ENCODE results near the gene KAZN.

The KAZN gene

DNA sequence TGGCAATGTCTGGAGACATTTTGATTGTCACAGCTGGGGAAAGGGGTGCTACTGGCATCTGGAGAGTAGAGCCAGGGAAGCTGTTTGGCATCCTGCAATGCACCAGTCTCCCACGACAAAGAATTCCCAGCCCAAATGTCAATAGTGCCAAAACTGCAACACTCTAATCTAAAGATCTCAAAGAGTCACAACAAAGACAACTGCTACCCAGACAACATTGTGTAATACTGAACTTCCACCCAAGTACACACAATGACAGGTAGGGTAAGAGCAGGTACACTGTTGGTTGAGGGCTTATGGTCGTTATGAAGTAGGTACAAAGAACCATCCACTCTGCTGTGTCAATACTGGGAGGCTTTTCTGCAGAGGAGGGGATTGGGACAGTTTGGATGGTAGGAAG, 546.8 kb downstream of the KAZN start:
- ATAC-seq, result no peak
- TF ChIP-seq ZNF70 (CRISPR knock-in tag; IDR thresholded peaks at IDR 0.05) (no peak), OSR1 (CRISPR knock-in tag; IDR thresholded peaks at IDR 0.05) (no peak), TCF4 (CRISPR knock-in tag; IDR thresholded peaks at IDR 0.05; ENCODE audit: borderline replicate concordance) (no peak), ZNF565 (CRISPR knock-in tag; conservative IDR thresholded peaks at IDR 0.05; ENCODE audit: low read depth) (no peak), BACH2 (CRISPR knock-in tag; IDR thresholded peaks at IDR 0.05; ENCODE audit: borderline replicate concordance) (no peak), CSDC2 (CRISPR knock-in tag; IDR thresholded peaks at IDR 0.05) (no peak)
- TF ChIP-seq, protein P1, sequence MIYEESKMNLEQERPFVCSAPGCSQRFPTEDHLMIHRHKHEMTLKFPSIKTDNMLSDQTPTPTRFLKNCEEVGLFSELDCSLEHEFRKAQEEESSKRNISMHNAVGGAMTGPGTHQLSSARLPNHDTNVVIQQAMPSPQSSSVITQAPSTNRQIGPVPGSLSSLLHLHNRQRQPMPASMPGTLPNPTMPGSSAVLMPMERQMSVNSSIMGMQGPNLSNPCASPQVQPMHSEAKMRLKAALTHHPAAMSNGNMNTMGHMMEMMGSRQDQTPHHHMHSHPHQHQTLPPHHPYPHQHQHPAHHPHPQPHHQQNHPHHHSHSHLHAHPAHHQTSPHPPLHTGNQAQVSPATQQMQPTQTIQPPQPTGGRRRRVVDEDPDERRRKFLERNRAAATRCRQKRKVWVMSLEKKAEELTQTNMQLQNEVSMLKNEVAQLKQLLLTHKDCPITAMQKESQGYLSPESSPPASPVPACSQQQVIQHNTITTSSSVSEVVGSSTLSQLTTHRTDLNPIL (CRISPR knock-in tag; IDR thresholded peaks at IDR 0.05; ENCODE audit: low read depth), result no peak
- TF ChIP-seq, protein P2, sequence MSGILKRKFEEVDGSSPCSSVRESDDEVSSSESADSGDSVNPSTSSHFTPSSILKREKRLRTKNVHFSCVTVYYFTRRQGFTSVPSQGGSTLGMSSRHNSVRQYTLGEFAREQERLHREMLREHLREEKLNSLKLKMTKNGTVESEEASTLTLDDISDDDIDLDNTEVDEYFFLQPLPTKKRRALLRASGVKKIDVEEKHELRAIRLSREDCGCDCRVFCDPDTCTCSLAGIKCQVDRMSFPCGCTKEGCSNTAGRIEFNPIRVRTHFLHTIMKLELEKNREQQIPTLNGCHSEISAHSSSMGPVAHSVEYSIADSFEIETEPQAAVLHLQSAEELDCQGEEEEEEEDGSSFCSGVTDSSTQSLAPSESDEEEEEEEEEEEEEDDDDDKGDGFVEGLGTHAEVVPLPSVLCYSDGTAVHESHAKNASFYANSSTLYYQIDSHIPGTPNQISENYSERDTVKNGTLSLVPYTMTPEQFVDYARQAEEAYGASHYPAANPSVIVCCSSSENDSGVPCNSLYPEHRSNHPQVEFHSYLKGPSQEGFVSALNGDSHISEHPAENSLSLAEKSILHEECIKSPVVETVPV (CRISPR knock-in tag; IDR thresholded peaks at IDR 0.05), result no peak
- TF ChIP-seq, protein P3, sequence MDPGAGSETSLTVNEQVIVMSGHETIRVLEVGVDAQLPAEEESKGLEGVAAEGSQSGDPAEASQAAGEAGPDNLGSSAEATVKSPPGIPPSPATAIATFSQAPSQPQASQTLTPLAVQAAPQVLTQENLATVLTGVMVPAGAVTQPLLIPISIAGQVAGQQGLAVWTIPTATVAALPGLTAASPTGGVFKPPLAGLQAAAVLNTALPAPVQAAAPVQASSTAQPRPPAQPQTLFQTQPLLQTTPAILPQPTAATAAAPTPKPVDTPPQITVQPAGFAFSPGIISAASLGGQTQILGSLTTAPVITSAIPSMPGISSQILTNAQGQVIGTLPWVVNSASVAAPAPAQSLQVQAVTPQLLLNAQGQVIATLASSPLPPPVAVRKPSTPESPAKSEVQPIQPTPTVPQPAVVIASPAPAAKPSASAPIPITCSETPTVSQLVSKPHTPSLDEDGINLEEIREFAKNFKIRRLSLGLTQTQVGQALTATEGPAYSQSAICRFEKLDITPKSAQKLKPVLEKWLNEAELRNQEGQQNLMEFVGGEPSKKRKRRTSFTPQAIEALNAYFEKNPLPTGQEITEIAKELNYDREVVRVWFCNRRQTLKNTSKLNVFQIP (CRISPR knock-in tag; IDR thresholded peaks at IDR 0.05; ENCODE audit: borderline replicate concordance, low read depth), result no peak

DNA sequence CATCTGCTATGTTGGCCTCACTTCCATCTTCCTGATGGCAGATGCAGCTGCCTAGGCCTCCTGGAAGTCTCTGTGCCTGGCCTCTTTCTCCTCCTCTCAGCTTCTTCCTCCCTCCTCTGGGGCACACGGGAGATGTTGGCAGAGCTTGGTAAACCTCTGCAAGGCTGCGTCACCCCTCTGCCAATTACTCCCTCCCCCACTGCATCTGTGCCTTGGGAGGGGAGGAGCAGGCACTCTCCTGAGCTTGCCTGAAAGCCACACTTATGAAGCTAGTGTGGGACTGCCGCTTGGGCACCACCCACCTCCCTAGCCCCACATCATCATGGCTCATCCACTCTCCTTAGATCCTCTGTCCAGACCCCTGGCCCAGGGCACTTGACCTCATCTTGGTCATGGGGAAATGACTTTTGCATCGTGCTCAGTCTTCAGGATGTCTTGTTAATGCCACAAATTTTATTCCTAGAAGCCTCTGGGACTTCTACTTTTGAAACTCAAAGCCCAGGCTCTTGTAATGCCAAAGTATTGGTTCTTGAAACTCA, 547.7 kb downstream of the KAZN start:
- ATAC-seq, result no peak
- TF ChIP-seq ARNTL (CRISPR knock-in tag; IDR thresholded peaks at IDR 0.05; ENCODE audit: borderline replicate concordance, low read depth), result no peak
- TF ChIP-seq, protein P4, sequence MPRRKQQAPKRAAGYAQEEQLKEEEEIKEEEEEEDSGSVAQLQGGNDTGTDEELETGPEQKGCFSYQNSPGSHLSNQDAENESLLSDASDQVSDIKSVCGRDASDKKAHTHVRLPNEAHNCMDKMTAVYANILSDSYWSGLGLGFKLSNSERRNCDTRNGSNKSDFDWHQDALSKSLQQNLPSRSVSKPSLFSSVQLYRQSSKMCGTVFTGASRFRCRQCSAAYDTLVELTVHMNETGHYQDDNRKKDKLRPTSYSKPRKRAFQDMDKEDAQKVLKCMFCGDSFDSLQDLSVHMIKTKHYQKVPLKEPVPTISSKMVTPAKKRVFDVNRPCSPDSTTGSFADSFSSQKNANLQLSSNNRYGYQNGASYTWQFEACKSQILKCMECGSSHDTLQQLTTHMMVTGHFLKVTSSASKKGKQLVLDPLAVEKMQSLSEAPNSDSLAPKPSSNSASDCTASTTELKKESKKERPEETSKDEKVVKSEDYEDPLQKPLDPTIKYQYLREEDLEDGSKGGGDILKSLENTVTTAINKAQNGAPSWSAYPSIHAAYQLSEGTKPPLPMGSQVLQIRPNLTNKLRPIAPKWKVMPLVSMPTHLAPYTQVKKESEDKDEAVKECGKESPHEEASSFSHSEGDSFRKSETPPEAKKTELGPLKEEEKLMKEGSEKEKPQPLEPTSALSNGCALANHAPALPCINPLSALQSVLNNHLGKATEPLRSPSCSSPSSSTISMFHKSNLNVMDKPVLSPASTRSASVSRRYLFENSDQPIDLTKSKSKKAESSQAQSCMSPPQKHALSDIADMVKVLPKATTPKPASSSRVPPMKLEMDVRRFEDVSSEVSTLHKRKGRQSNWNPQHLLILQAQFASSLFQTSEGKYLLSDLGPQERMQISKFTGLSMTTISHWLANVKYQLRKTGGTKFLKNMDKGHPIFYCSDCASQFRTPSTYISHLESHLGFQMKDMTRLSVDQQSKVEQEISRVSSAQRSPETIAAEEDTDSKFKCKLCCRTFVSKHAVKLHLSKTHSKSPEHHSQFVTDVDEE (CRISPR knock-in tag; IDR thresholded peaks at IDR 0.05), result no peak
- no peak for TF ChIP-seq ZNF70 (CRISPR knock-in tag; IDR thresholded peaks at IDR 0.05)
- TF ChIP-seq ESRRG (CRISPR knock-in tag; IDR thresholded peaks at IDR 0.05), result no peak
- no peak for TF ChIP-seq ZFP30 (CRISPR knock-in tag; IDR thresholded peaks at IDR 0.05)

DNA sequence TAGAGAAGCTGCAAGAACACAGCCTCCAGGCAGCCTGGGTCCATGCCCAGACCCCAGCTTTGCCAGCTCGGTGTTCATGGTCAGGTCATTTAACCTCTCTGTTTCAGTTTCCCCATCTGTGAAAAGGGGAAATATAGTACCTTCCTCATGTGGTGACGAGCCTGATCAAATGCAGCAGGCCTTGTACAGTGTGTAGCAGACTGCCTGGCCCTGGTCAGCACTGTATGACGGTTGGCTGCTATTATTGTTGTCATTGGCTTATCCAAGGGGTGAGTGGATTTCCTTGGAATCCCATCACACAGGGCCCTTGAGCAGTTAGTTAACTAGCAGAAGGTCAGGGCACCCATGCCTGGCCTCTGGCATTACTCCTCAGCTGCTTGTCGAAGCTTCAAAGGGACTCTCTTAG, 548.5 kb downstream of the KAZN start:
- no peak for ATAC-seq
- no peak for TF ChIP-seq TOX (CRISPR knock-in tag; IDR thresholded peaks at IDR 0.05; ENCODE audit: borderline replicate concordance)
- no peak for TF ChIP-seq TCF4 (CRISPR knock-in tag; IDR thresholded peaks at IDR 0.05; ENCODE audit: borderline replicate concordance)
- TF ChIP-seq, protein P3 (CRISPR knock-in tag; IDR thresholded peaks at IDR 0.05; ENCODE audit: borderline replicate concordance, low read depth), result no peak
- no peak for TF ChIP-seq CSDC2 (CRISPR knock-in tag; IDR thresholded peaks at IDR 0.05)
- TF ChIP-seq SNAI2 (CRISPR knock-in tag; IDR thresholded peaks at IDR 0.05), result no peak
- no peak for TF ChIP-seq ARNTL (CRISPR knock-in tag; IDR thresholded peaks at IDR 0.05; ENCODE audit: borderline replicate concordance, low read depth)
- TF ChIP-seq, protein P4 (CRISPR knock-in tag; IDR thresholded peaks at IDR 0.05), result no peak
- TF ChIP-seq ZFP30 (CRISPR knock-in tag; IDR thresholded peaks at IDR 0.05), result no peak
- TF ChIP-seq, protein P5, sequence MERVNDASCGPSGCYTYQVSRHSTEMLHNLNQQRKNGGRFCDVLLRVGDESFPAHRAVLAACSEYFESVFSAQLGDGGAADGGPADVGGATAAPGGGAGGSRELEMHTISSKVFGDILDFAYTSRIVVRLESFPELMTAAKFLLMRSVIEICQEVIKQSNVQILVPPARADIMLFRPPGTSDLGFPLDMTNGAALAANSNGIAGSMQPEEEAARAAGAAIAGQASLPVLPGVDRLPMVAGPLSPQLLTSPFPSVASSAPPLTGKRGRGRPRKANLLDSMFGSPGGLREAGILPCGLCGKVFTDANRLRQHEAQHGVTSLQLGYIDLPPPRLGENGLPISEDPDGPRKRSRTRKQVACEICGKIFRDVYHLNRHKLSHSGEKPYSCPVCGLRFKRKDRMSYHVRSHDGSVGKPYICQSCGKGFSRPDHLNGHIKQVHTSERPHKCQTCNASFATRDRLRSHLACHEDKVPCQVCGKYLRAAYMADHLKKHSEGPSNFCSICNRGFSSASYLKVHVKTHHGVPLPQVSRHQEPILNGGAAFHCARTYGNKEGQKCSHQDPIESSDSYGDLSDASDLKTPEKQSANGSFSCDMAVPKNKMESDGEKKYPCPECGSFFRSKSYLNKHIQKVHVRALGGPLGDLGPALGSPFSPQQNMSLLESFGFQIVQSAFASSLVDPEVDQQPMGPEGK (CRISPR knock-in tag; IDR thresholded peaks at IDR 0.05; ENCODE audit: borderline replicate concordance), result no peak
- no peak for TF ChIP-seq GLIS3 (CRISPR knock-in tag; IDR thresholded peaks at IDR 0.05)
- no peak for TF ChIP-seq ZC3H10 (CRISPR knock-in tag; IDR thresholded peaks at IDR 0.05)
- TF ChIP-seq, protein P2 (CRISPR knock-in tag; IDR thresholded peaks at IDR 0.05), result no peak
- TF ChIP-seq BACH2 (CRISPR knock-in tag; IDR thresholded peaks at IDR 0.05; ENCODE audit: borderline replicate concordance), result no peak
- no peak for TF ChIP-seq ZFP3 (CRISPR knock-in tag; IDR thresholded peaks at IDR 0.05)
- TF ChIP-seq ZNF565 (CRISPR knock-in tag; conservative IDR thresholded peaks at IDR 0.05; ENCODE audit: low read depth), result no peak
- TF ChIP-seq ZNF70 (CRISPR knock-in tag; IDR thresholded peaks at IDR 0.05), result no peak
